ENCODE data around the gene MGRN1. TPM values are rescaled to one million over a fixed set of nuclear protein-coding genes. Genes with fewer than 3 reads are reported as not detected.

MGRN1 gene
- total and polyA plus RNA-seq, 9 donors = 21.5 to 94.2 (median 61.1) TPM

DNA sequence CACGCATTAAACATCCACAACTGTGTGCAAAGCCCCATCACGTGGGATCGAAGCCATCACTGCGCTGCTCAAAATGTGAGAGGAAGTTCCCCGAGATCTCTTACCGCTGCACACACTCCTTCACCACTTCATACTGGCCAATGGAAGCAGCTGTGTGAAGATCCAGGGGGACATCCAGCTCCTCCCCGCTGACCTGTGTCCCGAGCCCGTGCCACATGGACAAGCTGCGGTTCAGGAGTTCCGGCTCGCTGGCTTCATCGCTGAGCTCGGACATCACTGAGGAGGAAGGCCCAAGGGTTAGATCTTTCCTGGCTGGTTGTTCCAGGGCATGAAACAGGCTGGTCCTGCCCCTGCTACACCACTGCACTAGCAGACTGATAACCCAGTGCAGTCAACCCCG lies 105.2 kb downstream of the MGRN1 start:
- Histone ChIP-seq H3K9me3 (no peaks in the 10 kb centered on the region), H3K4me3 (no peak overlapping the region), H3K4me1 (ENCODE audit: insufficient read depth) (peaks cover 2% of the 10 kb centered on the region), H3K36me3 (no peaks in the 10 kb centered on the region), H3K27me3 (no peaks in the 10 kb centered on the region), H3K27ac (no peak overlapping the region)
- 88 to 92% (median 90%) methylated on average over 15 of the region's 15 CpGs for WGBS, 3 donors
- intact Hi-C loops (cut with DNase I) = loop anchor here in 2 of 4 donors (5.0 to 10.0 kb wide), 2 partner anchors 38 to 115 kb away; partner anchors contain the start of genes GLYR1 (in 1 of the 2), NUDT16L1 (in 1 of the 2) and UBN1 (in 1 of the 2)
- no peak for DNase-seq
- no peak for TF ChIP-seq POLR2A (IDR thresholded peaks at IDR 0.05)
- TF ChIP-seq CTCF (IDR thresholded peaks at IDR 0.05) = no peak
- TF ChIP-seq EP300 (IDR thresholded peaks at IDR 0.05) = no peak

DNA sequence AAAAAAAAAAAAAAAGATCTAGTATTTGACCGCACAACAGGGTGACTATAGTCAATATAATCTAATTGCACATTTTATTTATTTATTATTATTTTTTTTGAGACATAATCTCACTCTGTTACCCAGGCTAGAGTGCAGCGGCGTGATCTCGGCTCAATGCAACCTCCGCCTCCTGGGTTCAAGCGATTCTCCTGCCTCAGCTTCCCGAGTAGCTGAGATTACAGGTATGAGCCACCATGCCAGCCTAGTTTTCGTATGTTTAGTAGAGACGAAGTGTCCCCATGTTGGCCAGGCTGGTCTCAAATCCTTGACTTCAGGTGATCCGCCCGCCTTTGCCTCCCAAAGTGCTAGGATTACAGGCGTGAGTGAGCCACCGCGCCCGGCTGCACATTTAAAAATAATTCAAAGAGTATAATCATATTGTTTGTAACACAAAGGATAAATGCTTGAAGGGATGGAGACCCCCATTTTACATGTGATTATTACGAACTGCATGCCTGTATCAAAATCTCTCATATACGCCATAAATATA lies 108.7 kb downstream of the MGRN1 start:
- Histone ChIP-seq H3K27me3 (no peaks in the 10 kb centered on the region), H3K4me1 (ENCODE audit: insufficient read depth) (peaks cover 2% of the 10 kb centered on the region), H3K27ac (no peak overlapping the region), H3K4me3 (peak overlapping the region; percentile 98), H3K36me3 (no peaks in the 10 kb centered on the region), H3K9me3 (no peaks in the 10 kb centered on the region)
- WGBS, 3 donors = 21 to 26% (median 21%) methylated on average over 17 of the region's 17 CpGs
- intact Hi-C loops (cut with DNase I) = loop anchor here in 1 of 4 donors (5.0 kb wide), 1 partner anchor 41 kb away; the partner anchor contains the start of gene NUDT16L1
- DNase-seq = no peak
- TF ChIP-seq EP300 (IDR thresholded peaks at IDR 0.05) (no peak), CTCF (IDR thresholded peaks at IDR 0.05) (no peak), POLR2A (IDR thresholded peaks at IDR 0.05) (no peak)

GRCh38 chr16:4733747-4734062 lies 109.1 kb downstream of the MGRN1 start:
- Histone ChIP-seq H3K36me3 (no peaks in the 10 kb centered on the region), H3K4me3 (peak overlapping the region; percentile 98), H3K27me3 (no peaks in the 10 kb centered on the region), H3K27ac (peak overlapping the region in 1 of 2 donors; percentile 65), H3K4me1 (ENCODE audit: insufficient read depth) (peaks cover 2% of the 10 kb centered on the region), H3K9me3 (no peaks in the 10 kb centered on the region)
- DNase-seq = no peak
- intact Hi-C loops (cut with DNase I) = loop anchor here in 1 of 4 donors (5.0 kb wide), 1 partner anchor 41 kb away; the partner anchor contains the start of gene NUDT16L1
- WGBS, 3 donors = 0 to 1% (median 1%) methylated on average over 17 to 19 of the region's 19 CpGs
- no peak for TF ChIP-seq POLR2A (IDR thresholded peaks at IDR 0.05)
- TF ChIP-seq EP300 (IDR thresholded peaks at IDR 0.05) = no peak
- TF ChIP-seq CTCF (IDR thresholded peaks at IDR 0.05) = no peak

GRCh38 chr16:4734063-4734729 lies 109.6 kb downstream of the MGRN1 start, which contains the start of the genes ANKS3 and DNAAF8:
TSS of gene ANKS3 (minus strand) at chr16:4734271. CDS start at chr16:4730149, 4,122 bp downstream.
TSS of gene DNAAF8 (plus strand) at chr16:4734537. CDS start at chr16:4736515, 1,978 bp downstream.
- H3K4me3 ChIP-seq = peak within 1 kb of the TSS; percentile 98
- H3K36me3 ChIP-seq = no peaks in the 10 kb centered on the region
- H3K27ac ChIP-seq = peak within 1 kb of the TSS in 1 of 2 donors; percentile 65
- 0 to 1% (median 0%) methylated on average over 34 to 70 of the region's 70 CpGs for WGBS, 3 donors
- peak; percentile 91 to 95 (median 94) for DNase-seq
- no peaks in the 10 kb centered on the region for H3K9me3 ChIP-seq
- peaks cover 2% of the 10 kb centered on the region for H3K4me1 ChIP-seq (ENCODE audit: insufficient read depth)
- H3K27me3 ChIP-seq = no peaks in the 10 kb centered on the region
- TF ChIP-seq EP300 (IDR thresholded peaks at IDR 0.05) (no peak), POLR2A (IDR thresholded peaks at IDR 0.05) (peak; percentile 22)
- intact Hi-C loops (cut with DNase I) = loop anchor here in 1 of 4 donors (5.0 kb wide), 1 partner anchor 42 kb away; the partner anchor contains the start of gene NUDT16L1

All from ovary (tissue), 9 donors.